Measurements from ENCODE around the gene MRPL48.
"Not testable (repeated sequence)": the region's sequence is repeated elsewhere in the genome, so short reads cannot be mapped to it uniquely, and the experiment has no call there.

The MRPL48 gene

GRCh38 chr11:73851046-73851764, 63.5 kb downstream of the MRPL48 start:
- no peak for DNase-seq

- no peak for DNase-seq
Observed at GRCh38 chr11:73852049-73852448, 64.4 kb downstream of the MRPL48 start.

GRCh38 chr11:73854680-73855079, 67.0 kb downstream of the MRPL48 start:
- no peak for DNase-seq

GRCh38 chr11:73856031-73856567, 68.4 kb downstream of the MRPL48 start:
- DNase-seq: no peak

- DNase-seq: no peak
Observed at GRCh38 chr11:73859671-73860070, 72.0 kb downstream of the MRPL48 start.

- no peak for DNase-seq
Observed at GRCh38 chr11:73860202-73860601, 72.5 kb downstream of the MRPL48 start.

- DNase-seq: no peak
Observed at GRCh38 chr11:73862986-73863385, 75.3 kb downstream of the MRPL48 start.

- DNase-seq: no peak
Observed at GRCh38 chr11:73866095-73866579, 78.5 kb downstream of the MRPL48 start.

- no peak for DNase-seq
Observed at GRCh38 chr11:73866586-73866996, 78.9 kb downstream of the MRPL48 start.

GRCh38 chr11:73869332-73869949, 81.8 kb downstream of the MRPL48 start:
- no peak for DNase-seq

- DNase-seq: no peak
Observed at GRCh38 chr11:73870261-73870660, 82.6 kb downstream of the MRPL48 start.

GRCh38 chr11:73872749-73873357, 85.2 kb downstream of the MRPL48 start:
- no peak for DNase-seq

- DNase-seq: no peak
Observed at GRCh38 chr11:73875380-73875779, 87.7 kb downstream of the MRPL48 start.

GRCh38 chr11:73875840-73876239, 88.2 kb downstream of the MRPL48 start:
- no peak for DNase-seq

GRCh38 chr11:73876424-73877310, 89.0 kb downstream of the MRPL48 start, which contains the start of the genes COA4 and PAAF1:
COA4 (minus strand) TSS chr11:73876846; CDS start chr11:73873378, 3,468 bp downstream.
PAAF1 (plus strand) TSS chr11:73876999; CDS start chr11:73877022, 23 bp downstream.
- peak; percentile 85 to 94 (median 92) for DNase-seq

GRCh38 chr11:73878771-73879170, 91.1 kb downstream of the MRPL48 start:
- no peak for DNase-seq

- DNase-seq: not testable (repeated sequence)
Observed at GRCh38 chr11:73880449-73880848, 92.8 kb downstream of the MRPL48 start.

- no peak for DNase-seq
Observed at GRCh38 chr11:73883856-73884255, 96.2 kb downstream of the MRPL48 start.

GRCh38 chr11:73888244-73888643, 100.6 kb downstream of the MRPL48 start:
- no peak for DNase-seq

GRCh38 chr11:73889019-73889418, 101.3 kb downstream of the MRPL48 start:
- no peak for DNase-seq

GRCh38 chr11:73889536-73889935, 101.9 kb downstream of the MRPL48 start:
- DNase-seq: no peak

- DNase-seq: no peak
Observed at GRCh38 chr11:73893041-73893440, 105.4 kb downstream of the MRPL48 start.
